Hematopoietic multipotent progenitor cell treated with erythropoietin and hydrocortisone succinate and interleukin-3 and kit ligand, for 8 days (in vitro differentiated cells): ENCODE data around the gene RNASET2.

Source experiments
- DNase-seq: peaks from one replicate; pipeline ENCODE4 v3.0.0-alpha.2; 2015

Gene RNASET2

GRCh38 chr6:166956444-166957086 lies at the start of gene RNASET2:
TSS of gene RNASET2 (minus strand) at chr6:166956550. CDS start at chr6:166956182, 368 bp downstream.
- peak; percentile 87 for DNase-seq

GRCh38 chr6:167005350-167006159 lies 49.2 kb upstream of the RNASET2 start:
- no peak for DNase-seq

GRCh38 chr6:167000759-167001158 lies 44.4 kb upstream of the RNASET2 start:
- DNase-seq: no peak

GRCh38 chr6:166999884-167000253 lies 43.5 kb upstream of the RNASET2 start:
- DNase-seq: no peak

GRCh38 chr6:166999145-166999883 lies 43.0 kb upstream of the RNASET2 start, which contains the start of gene CEP43:
TSS of gene CEP43 (plus strand) at chr6:166999397. CDS start at chr6:166999413, 16 bp downstream.
- DNase-seq: peak; percentile 94

GRCh38 chr6:166998256-166999144 lies 42.1 kb upstream of the RNASET2 start:
- peak; percentile 14 for DNase-seq

GRCh38 chr6:166997768-166998255 lies 41.5 kb upstream of the RNASET2 start:
- DNase-seq: peak; percentile 84

- DNase-seq: no peak
These were observed 41.0 kb upstream of the RNASET2 start for GRCh38 chr6:166997348-166997747.

GRCh38 chr6:166996406-166996805 lies 40.1 kb upstream of the RNASET2 start:
- DNase-seq: peak; percentile 24

- DNase-seq: peak; percentile 57
These were observed 33.2 kb upstream of the RNASET2 start for GRCh38 chr6:166989427-166990032.

GRCh38 chr6:166988674-166989201 lies 32.4 kb upstream of the RNASET2 start:
- no peak for DNase-seq

- DNase-seq: peak; percentile 20
These were observed 31.6 kb upstream of the RNASET2 start for GRCh38 chr6:166987930-166988329.

GRCh38 chr6:166987448-166987847 lies 31.1 kb upstream of the RNASET2 start:
- no peak for DNase-seq

- no peak for DNase-seq
These were observed 24.4 kb upstream of the RNASET2 start for GRCh38 chr6:166980738-166981137.

- no peak for DNase-seq
These were observed 21.5 kb upstream of the RNASET2 start for GRCh38 chr6:166977621-166978525.

- no peak for DNase-seq
These were observed 20.3 kb upstream of the RNASET2 start for GRCh38 chr6:166976636-166977035.

GRCh38 chr6:166972101-166972500 lies 15.8 kb upstream of the RNASET2 start:
- DNase-seq: no peak

- no peak for DNase-seq
These were observed 14.9 kb upstream of the RNASET2 start for GRCh38 chr6:166971271-166971670.

- no peak for DNase-seq
These were observed 14.4 kb upstream of the RNASET2 start for GRCh38 chr6:166970776-166971175.

GRCh38 chr6:166970091-166970490 lies 13.7 kb upstream of the RNASET2 start:
- DNase-seq: no peak
